T-helper 2 cell (primary cell): Measurements from ENCODE around the gene CATSPER2.
"Not testable (repeated sequence)": the region's sequence is repeated elsewhere in the genome, so short reads cannot be mapped to it uniquely, and the experiment has no call there.

Experiments used
- DNase-seq, 5 experiments: peaks; one replicate each; pipeline versions ENCODE4 v3.0.0 to v3.0.0-alpha.2; 2012 to 2022
- total RNA-seq, 2 donors: gene quantifications; one replicate each; lab custom pipeline; 2026; lab: John Stamatoyannopoulos, UW

CATSPER2 gene
- total RNA-seq: 1.6 to 4.2 reads per million in 2 donors

- no peak for DNase-seq
These were observed at the start of gene CATSPER2 for GRCh38 chr15:43648649-43649429. CATSPER2 (minus strand) TSS chr15:43648844; CDS start chr15:43648061, 783 bp downstream.

- DNase-seq: not testable (repeated sequence)
These were observed 44.7 kb upstream of the CATSPER2 start, which contains the start of gene CKMT1A for GRCh38 chr15:43693148-43694022. CKMT1A (plus strand) TSS chr15:43693859; CDS start chr15:43694051, 192 bp downstream.

- not testable (repeated sequence) for DNase-seq
These were observed 44.0 kb upstream of the CATSPER2 start for GRCh38 chr15:43692679-43693078.

- DNase-seq: not testable (repeated sequence)
These were observed 41.1 kb upstream of the CATSPER2 start for GRCh38 chr15:43689604-43690301.

- DNase-seq: not testable (repeated sequence)
These were observed 25.5 kb upstream of the CATSPER2 start for GRCh38 chr15:43674175-43674574.

- DNase-seq: not testable (repeated sequence)
These were observed 17.5 kb upstream of the CATSPER2 start for GRCh38 chr15:43666177-43666576.

GRCh38 chr15:43663333-43663732 is 14.7 kb upstream of the CATSPER2 start:
- DNase-seq: not testable (repeated sequence)

- not testable (repeated sequence) for DNase-seq
These were observed 13.6 kb upstream of the CATSPER2 start for GRCh38 chr15:43662293-43662692.

GRCh38 chr15:43659727-43660126 is 11.1 kb upstream of the CATSPER2 start:
- DNase-seq: not testable (repeated sequence)

- not testable (repeated sequence) for DNase-seq
These were observed 834 bp upstream of the CATSPER2 start for GRCh38 chr15:43649430-43649926.

GRCh38 chr15:43638464-43639204 is 10.0 kb downstream of the CATSPER2 start:
- not testable (repeated sequence) for DNase-seq

GRCh38 chr15:43626937-43627336 is 21.7 kb downstream of the CATSPER2 start:
- not testable (repeated sequence) for DNase-seq

GRCh38 chr15:43625106-43625505 is 23.5 kb downstream of the CATSPER2 start:
- no peak for DNase-seq

GRCh38 chr15:43622068-43622799 is 26.4 kb downstream of the CATSPER2 start:
- DNase-seq: not testable (repeated sequence)

GRCh38 chr15:43618700-43619099 is 29.9 kb downstream of the CATSPER2 start, which contains the start of gene STRC:
STRC (minus strand) TSS chr15:43618800; CDS start chr15:43618722, 78 bp downstream.
- not testable (repeated sequence) for DNase-seq

GRCh38 chr15:43617750-43618149 is 30.9 kb downstream of the CATSPER2 start:
- DNase-seq: not testable (repeated sequence)

GRCh38 chr15:43602233-43602632 is 46.4 kb downstream of the CATSPER2 start:
- DNase-seq: not testable (repeated sequence)

GRCh38 chr15:43600200-43600599 is 48.4 kb downstream of the CATSPER2 start:
- DNase-seq: not testable (repeated sequence)

GRCh38 chr15:43599131-43599530 is 49.5 kb downstream of the CATSPER2 start:
- DNase-seq: not testable (repeated sequence)
